Measurements from ENCODE around the gene COQ7.

- TF ChIP-seq CTCF (conservative IDR thresholded peaks at IDR 0.05; ENCODE audit: low read depth, low read length) (no peak), EZH2 (IDR thresholded peaks at IDR 0.05; ENCODE audit: low read length, unreplicated experiment) (no peak), EZH2phosphoT487 (IDR thresholded peaks at IDR 0.05; ENCODE audit: borderline replicate concordance, low read length) (no peak)
These were observed 49.5 kb downstream of the COQ7 start for GRCh38 chr16:19116711-19117449.
